WTC11 (cell line): Measurements from ENCODE around the gene NECTIN1. TPM values are rescaled to one million over a fixed set of nuclear protein-coding genes. Genes with fewer than 3 reads are reported as not detected.
A peak's percentile ranks its signal among the peaks of the same experiment; 100 is the strongest.

Source experiments
- ATAC-seq: fragments of 200-7000 bp; cut with Tn5 transposase; 2 replicates; pipeline ENCODE4 v1.10.0; 2021; ENCODE audit warnings: mild to moderate bottlenecking, moderate library complexity
- CTCF ChIA-PET: fragments of 300-600 bp; sonication (Branson Sonifier 250); formaldehyde crosslinking; loops from one replicate; lab custom pipeline; 2021; ENCODE audit warnings: antibody characterized with exemption; lab: Charles Lee
- POLR2A ChIA-PET: fragments of 350-600 bp; sonication (Branson Sonifier 250); formaldehyde crosslinking; loops from one replicate; lab custom pipeline; 2021; ENCODE audit warnings: antibody characterized with exemption; lab: Charles Lee
- DNase-seq: peaks from one replicate; pipeline ENCODE4 v3.0.0; 2021; ENCODE audit warnings: low spot score
- H3K27ac Mint-ChIP-seq: 2 replicates; pipeline ENCODE4 v1.8.0; 2021; ENCODE audit warnings: mixed read lengths
- H3K27me3 Mint-ChIP-seq: 2 replicates; pipeline ENCODE4 v1.8.0; 2021; ENCODE audit warnings: low read depth, mild to moderate bottlenecking, moderate library complexity, mixed read lengths
- H3K36me3 Mint-ChIP-seq: 2 replicates; pipeline ENCODE4 v1.8.0; 2021; ENCODE audit warnings: mixed read lengths
- H3K4me1 Mint-ChIP-seq: 2 replicates; pipeline ENCODE4 v1.8.0; 2022; ENCODE audit warnings: mixed read lengths
- H3K4me3 Mint-ChIP-seq: 2 replicates; pipeline ENCODE4 v1.8.0; 2021; ENCODE audit warnings: mild to moderate bottlenecking, moderate library complexity, mixed read lengths
- H3K9me3 Mint-ChIP-seq: 2 replicates; pipeline ENCODE4 v1.8.0; 2021; ENCODE audit warnings: mixed read lengths
- AR ChIP-seq: fragments of 250-450 bp; sonication (Bioruptor Pico); IDR thresholded peaks from 2 replicates; pipeline ENCODE4 v1.9.0; 2021; ENCODE audit warnings: mild to moderate bottlenecking
- ATF6 ChIP-seq: sonication (generic); formaldehyde crosslinking; IDR thresholded peaks from 2 replicates; pipeline ENCODE4 v1.8.1; 2023; ENCODE audit warnings: mild to moderate bottlenecking, missing genetic modification reagents
- CREB1 ChIP-seq: sonication (generic); formaldehyde crosslinking; IDR thresholded peaks from 2 replicates; pipeline ENCODE4 v1.8.0; 2023; ENCODE audit warnings: mild to moderate bottlenecking, missing genetic modification reagents
- ETV6 ChIP-seq: sonication (generic); formaldehyde crosslinking; IDR thresholded peaks from 2 replicates; pipeline ENCODE4 v1.8.1; 2022; ENCODE audit warnings: mild to moderate bottlenecking, missing genetic modification reagents
- HMGXB4 ChIP-seq: sonication (generic); formaldehyde crosslinking; IDR thresholded peaks from 2 replicates; pipeline ENCODE4 v1.8.1; 2023; ENCODE audit warnings: mild to moderate bottlenecking, moderate library complexity, missing genetic modification reagents
- MXD4 ChIP-seq: fragments of 250-450 bp; sonication (Bioruptor Pico); IDR thresholded peaks from 2 replicates; pipeline ENCODE4 v1.8.0; 2021; ENCODE audit warnings: mild to moderate bottlenecking, moderate library complexity, borderline replicate concordance
- NR1H2 ChIP-seq: sonication (generic); formaldehyde crosslinking; IDR thresholded peaks from 2 replicates; pipeline ENCODE4 v1.9.0; 2021; ENCODE audit warnings: mild to moderate bottlenecking, moderate library complexity, missing genetic modification reagents
- NR2C2 ChIP-seq: sonication (generic); formaldehyde crosslinking; IDR thresholded peaks from 2 replicates; pipeline ENCODE4 v1.8.0; 2022; ENCODE audit warnings: mild to moderate bottlenecking, missing genetic modification reagents
- RELA ChIP-seq: sonication (generic); formaldehyde crosslinking; IDR thresholded peaks from 2 replicates; pipeline ENCODE4 v1.8.1; 2022; ENCODE audit warnings: missing genetic modification reagents, mild to moderate bottlenecking, borderline replicate concordance
- RORB ChIP-seq: fragments of 250-450 bp; sonication (Bioruptor Pico); IDR thresholded peaks from 2 replicates; pipeline ENCODE4 v1.9.0; 2021; ENCODE audit warnings: mild to moderate bottlenecking
- SMAD3 ChIP-seq: sonication (generic); formaldehyde crosslinking; IDR thresholded peaks from 2 replicates; pipeline ENCODE4 v1.8.0; 2022; ENCODE audit warnings: missing genetic modification reagents, mild to moderate bottlenecking, borderline replicate concordance
- SMAD4 ChIP-seq: sonication (generic); formaldehyde crosslinking; IDR thresholded peaks from 2 replicates; pipeline ENCODE4 v1.8.0; 2022; ENCODE audit warnings: mild to moderate bottlenecking, missing genetic modification reagents
- STAT6 ChIP-seq: sonication (generic); formaldehyde crosslinking; conservative IDR thresholded peaks from 2 replicates; pipeline ENCODE4 v1.8.1; 2023; ENCODE audit warnings: mild to moderate bottlenecking, low read depth, missing genetic modification reagents, moderate library complexity
- TP53 ChIP-seq: sonication (generic); formaldehyde crosslinking; IDR thresholded peaks from 2 replicates; pipeline ENCODE4 v1.8.1; 2023; ENCODE audit warnings: mild to moderate bottlenecking, missing genetic modification reagents
- ZBTB43 ChIP-seq: sonication (generic); formaldehyde crosslinking; IDR thresholded peaks from 2 replicates; pipeline ENCODE4 v1.8.1; 2023; ENCODE audit warnings: mild to moderate bottlenecking, missing genetic modification reagents
- ZMAT4 ChIP-seq: fragments of 250-450 bp; sonication (Bioruptor Pico); IDR thresholded peaks from 2 replicates; pipeline ENCODE4 v1.9.0; 2021; ENCODE audit warnings: mild to moderate bottlenecking
- ZNF263 ChIP-seq: sonication (generic); formaldehyde crosslinking; IDR thresholded peaks from 2 replicates; pipeline ENCODE4 v1.8.1; 2022; ENCODE audit warnings: low read depth, mild to moderate bottlenecking, moderate library complexity, missing genetic modification reagents
- ZNF396 ChIP-seq: fragments of 250-450 bp; sonication (Bioruptor Pico); IDR thresholded peaks from 2 replicates; pipeline ENCODE4 v1.8.0; 2021; ENCODE audit warnings: mild to moderate bottlenecking, moderate library complexity, borderline replicate concordance
- ZSCAN18 ChIP-seq: fragments of 250-450 bp; sonication (Bioruptor Pico); IDR thresholded peaks from 2 replicates; pipeline ENCODE4 v2.1.2; 2022; ENCODE audit warnings: mild to moderate bottlenecking, moderate library complexity
- total RNA-seq: library from RNA; stranded (reverse); gene quantifications from 3 replicates; pipeline ENCODE4 v1.2.3, GENCODE V29; 2021

NECTIN1 gene
- total RNA-seq, 1 experiment from 2014 or later = 86.2 TPM

- no peak for TF ChIP-seq NR2C2 (CRISPR knock-in tag)
- no peak for TF ChIP-seq RELA (CRISPR knock-in tag)
- TF ChIP-seq ZSCAN18 (CRISPR knock-in tag) = no peak
Measured at GRCh38 chr11:119709171-119709570, 19.8 kb downstream of the NECTIN1 start (continued).

- Mint-ChIP-seq H3K4me1 (peaks cover 55% of the 10 kb centered on the region), H3K9me3 (no peaks in the 10 kb centered on the region), H3K27ac (no peak overlapping the region; the same call in 1 of the 2 replicates), H3K36me3 (0 out of 2 replicates have a peak, but pooled peaks cover 5% of the 10 kb centered on the region), H3K27me3 (no peaks in the 10 kb centered on the region; the same call in 1 of the 2 replicates), H3K4me3 (no peak overlapping the region)
- ChIA-PET CTCF (interaction anchor here (1.2 to 4.2 kb wide), 3 partner anchors 9 to 22 kb away, joined by 3 to 41 read pairs (median 21); partner anchors contain the start of gene NECTIN1), POLR2A (interaction anchor here (0.6 kb wide), 1 partner anchor 190 kb away, joined by 4 read pairs; no protein-coding TSS in a partner anchor)
- TF ChIP-seq SMAD3 (CRISPR knock-in tag) = no peak
- TF ChIP-seq ZNF396 = no peak
- TF ChIP-seq TP53 (CRISPR knock-in tag) = no peak
- no peak for TF ChIP-seq CREB1 (CRISPR knock-in tag)
- TF ChIP-seq ZNF263 (CRISPR knock-in tag) = no peak
- no peak for TF ChIP-seq MXD4 (CRISPR knock-in tag)
- TF ChIP-seq NR1H2 (CRISPR knock-in tag) = no peak
- no peak for TF ChIP-seq STAT6 (CRISPR knock-in tag)
- TF ChIP-seq SMAD4 (CRISPR knock-in tag) = no peak
- no peak for TF ChIP-seq NR2C2 (CRISPR knock-in tag)
- no peak for TF ChIP-seq RORB (CRISPR knock-in tag)
- no peak for TF ChIP-seq HMGXB4 (CRISPR knock-in tag)
- TF ChIP-seq ZMAT4 (CRISPR knock-in tag) = no peak
- no peak for ATAC-seq
- no peak for DNase-seq
Measured at GRCh38 chr11:119708384-119708783, 20.6 kb downstream of the NECTIN1 start.

- CTCF ChIA-PET = interaction anchor here (0.6 to 4.2 kb wide), 15 partner anchors 9 to 83 kb away, joined by 3 to 41 read pairs (median 4); partner anchors contain the start of gene NECTIN1
- no peaks in the 10 kb centered on the region for H3K27me3 Mint-ChIP-seq
- peaks cover 47% of the 10 kb centered on the region for H3K4me1 Mint-ChIP-seq
- TF ChIP-seq AR (CRISPR knock-in tag) (no peak), ZBTB43 (CRISPR knock-in tag) (no peak), ATF6 (CRISPR knock-in tag) (no peak), SMAD3 (CRISPR knock-in tag) (no peak), ETV6 (CRISPR knock-in tag) (no peak)
Measured at GRCh38 chr11:119706887-119707286, 22.1 kb downstream of the NECTIN1 start.

More at GRCh38 chr11:119706887-119707286, 22.1 kb downstream of the NECTIN1 start:
- DNase-seq (peak; percentile 42), ATAC-seq (peak; percentile 14; the same call in 1 of the 2 replicates)
- Mint-ChIP-seq H3K27ac (no peak overlapping the region), H3K4me3 (no peak overlapping the region), H3K36me3 (0 out of 2 replicates have a peak, but pooled peaks cover 5% of the 10 kb centered on the region), H3K9me3 (no peaks in the 10 kb centered on the region)
- POLR2A ChIA-PET = no interaction called here
